HEK293T (cell line): ENCODE data around the gene TARBP2.

Source experiments
- CTBP1 ChIP-seq: fragments of 450-650 bp; IDR thresholded peaks from 2 replicates; pipeline ENCODE4 v1.6.1; 2016; ENCODE audit warnings: borderline replicate concordance
- FOXK2 ChIP-seq: fragments of 450-650 bp; IDR thresholded peaks from 2 replicates; pipeline ENCODE4 v1.6.1; 2016; ENCODE audit warnings: mild to moderate bottlenecking
- FOXM1 ChIP-seq: fragments of 450-650 bp; IDR thresholded peaks from 2 replicates; pipeline ENCODE4 v1.6.1; 2017; ENCODE audit warnings: mild to moderate bottlenecking, borderline replicate concordance
- NFRKB ChIP-seq: fragments of 450-650 bp; IDR thresholded peaks from 2 replicates; pipeline ENCODE4 v1.6.1; 2016; ENCODE audit warnings: mild to moderate bottlenecking, moderate library complexity
- SP1 ChIP-seq: fragments of 450-650 bp; IDR thresholded peaks from 2 replicates; pipeline ENCODE4 v1.6.1; 2017
- TARDBP ChIP-seq: fragments of 450-650 bp; IDR thresholded peaks from 2 replicates; pipeline ENCODE4 v1.6.1; 2016
- ZNF384 ChIP-seq: fragments of 450-650 bp; IDR thresholded peaks from 2 replicates; pipeline ENCODE4 v1.6.1; 2016

DNA sequence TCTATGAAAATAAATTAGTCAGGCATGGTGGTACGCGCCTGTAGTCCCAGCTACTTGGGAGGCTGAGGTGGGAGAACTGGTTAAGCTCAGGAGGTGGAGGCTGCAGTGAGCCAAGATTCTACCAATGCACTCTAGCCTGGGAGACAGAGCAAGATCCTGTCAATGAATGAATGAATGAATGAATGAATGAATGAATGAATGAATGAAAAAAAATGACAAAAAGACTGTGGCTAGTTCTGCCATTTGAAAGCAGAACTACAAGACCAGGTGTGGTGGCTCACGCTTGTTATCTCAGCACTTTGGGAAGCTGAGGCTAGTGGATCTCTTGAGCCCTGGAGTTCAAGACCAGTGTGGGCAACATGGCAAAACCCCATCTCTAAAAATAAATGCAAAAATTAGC, 38.4 kb downstream of the TARBP2 start:
- TF ChIP-seq FOXK2 (no peak), SP1 (no peak), CTBP1 (no peak), TARDBP (no peak), NFRKB (no peak), ZNF384 (no peak), FOXM1 (no peak)
